Gastroesophageal sphincter (tissue), 4 donors: ENCODE results near the gene BSPH1. TPM values are rescaled to one million over a fixed set of nuclear protein-coding genes. Genes with fewer than 3 reads are reported as not detected.

ENCODE experiments used
- ATAC-seq: fragments of 150-250 bp; one replicate; pipeline ENCODE4 v1.9.1; 2016; ENCODE audit warnings: mild to moderate bottlenecking, moderate library complexity
- H3K27ac ChIP-seq, 4 donors: fragments of 200-600 bp; sonication (generic) in 3 of 4; 1 replicate in 3 of 4; 2 replicates in 1 of 4; pipeline ENCODE4 v1.5.1; 2016 to 2019
- H3K27me3 ChIP-seq: fragments of 200-600 bp; sonication (generic); one replicate; pipeline ENCODE4 v1.5.1; 2019
- H3K36me3 ChIP-seq, 2 donors: fragments of 200-600 bp; sonication (generic); one replicate each; pipeline ENCODE4 v1.5.1; 2019; ENCODE audit warnings: control low read depth in 1 of 2
- H3K4me1 ChIP-seq, 3 donors: fragments of 200-600 bp; sonication (generic); 1 replicate in 2 of 3; 2 replicates in 1 of 3; pipeline ENCODE4 v1.5.1; 2016 to 2019; ENCODE audit warnings: control low read depth in 2 of 3
- H3K4me3 ChIP-seq, 2 donors: fragments of 200-600 bp; sonication (generic); one replicate each; pipeline ENCODE4 v1.5.1; 2019; ENCODE audit warnings: mild to moderate bottlenecking in 1 of 2, moderate library complexity in 1 of 2
- H3K9me3 ChIP-seq, 3 donors: fragments of 200-600 bp; sonication (generic); one replicate each; pipeline ENCODE4 v1.5.1; 2017 to 2019; ENCODE audit warnings: control low read depth in 2 of 3
- CTCF ChIP-seq, 4 experiments: fragments of 200-600 bp in 2 of 4; fragments of 450-650 bp in 2 of 4; sonication (generic) in 1 of 4; IDR thresholded peaks; one replicate each; pipeline ENCODE4 v1.5.1; 2017 to 2019; ENCODE audit warnings: antibody characterized with exemption in 4 of 4, mild to moderate bottlenecking in 2 of 4, moderate library complexity in 2 of 4
- EP300 ChIP-seq: sonication (generic); formaldehyde crosslinking; IDR thresholded peaks from one replicate; pipeline ENCODE4 v1.6.1; 2017; ENCODE audit warnings: antibody characterized with exemption, mild to moderate bottlenecking
- POLR2A ChIP-seq, 2 donors: fragments of 450-650 bp; IDR thresholded peaks; one replicate each; pipeline ENCODE4 v1.6.1; 2017; ENCODE audit warnings: antibody characterized with exemption in 2 of 2, mild to moderate bottlenecking in 2 of 2, moderate library complexity in 1 of 2
- POLR2AphosphoS5 ChIP-seq: sonication (generic); formaldehyde crosslinking; IDR thresholded peaks from one replicate; pipeline ENCODE4 v1.6.1; 2017; ENCODE audit warnings: antibody characterized with exemption
- WGBS, 2 donors: methylation state at CpG; one replicate each; pipeline ENCODE4 v1.1.5; 2018; ENCODE audit warnings: low coverage in 1 of 2; 5-methylcytosine and 5-hydroxymethylcytosine counted together
- total RNA-seq, 4 donors: library from RNA; depleted of rRNA; stranded (reverse); fragments of >200 nt; gene quantifications; one replicate each; pipeline ENCODE4 v1.1.0, GENCODE V29; 2016

The BSPH1 gene
- total RNA-seq, 4 donors from 2014 or later, result not detected

GRCh38 chr19:48006762-48007161 is 14.8 kb upstream of the BSPH1 start:
- H3K9me3 ChIP-seq, result peaks cover 0 to 7% (median 0%) of the 10 kb centered on the region in 3 donors
- peaks cover 33% of the 10 kb centered on the region for H3K27me3 ChIP-seq
- H3K4me3 ChIP-seq, result no peak overlapping the region
- no peaks in the 10 kb centered on the region for H3K36me3 ChIP-seq
- no peaks in the 10 kb centered on the region for H3K4me1 ChIP-seq
- H3K27ac ChIP-seq, result no peak overlapping the region
- TF ChIP-seq POLR2AphosphoS5 (no peak), POLR2A (IDR thresholded peaks at IDR 0.05) (no peak), EP300 (no peak), CTCF (IDR thresholded peaks at IDR 0.05) (no peak)
- WGBS, 2 donors, result 72 to 100% methylated on average over 2 to 6 of the region's 6 CpGs
- no peak for ATAC-seq

GRCh38 chr19:48004236-48004635 is 12.3 kb upstream of the BSPH1 start:
- H3K9me3 ChIP-seq, result peaks cover 0 to under 1% (median 0%) of the 10 kb centered on the region in 3 donors
- H3K36me3 ChIP-seq, result no peaks in the 10 kb centered on the region
- WGBS, 2 donors, result 55 to 67% methylated on average over 4 of the region's 6 CpGs
- TF ChIP-seq EP300 (no peak), POLR2AphosphoS5 (no peak), POLR2A (IDR thresholded peaks at IDR 0.05) (no peak), CTCF (IDR thresholded peaks at IDR 0.05) (no peak)
- ATAC-seq, result no peak
- no peak overlapping the region for H3K27ac ChIP-seq
- H3K27me3 ChIP-seq, result peaks cover 33% of the 10 kb centered on the region
- no peaks in the 10 kb centered on the region for H3K4me1 ChIP-seq
- H3K4me3 ChIP-seq, result no peak overlapping the region

GRCh38 chr19:48000846-48001245 is 8.9 kb upstream of the BSPH1 start:
- Histone ChIP-seq H3K4me3 (no peak overlapping the region), H3K36me3 (no peaks in the 10 kb centered on the region), H3K27ac (no peak overlapping the region), H3K9me3 (no peaks in the 10 kb centered on the region), H3K4me1 (no peaks in the 10 kb centered on the region), H3K27me3 (peaks cover 21% of the 10 kb centered on the region)
- no peak for ATAC-seq
- 67 to 77% methylated on average over 4 to 6 of the region's 6 CpGs for WGBS, 2 donors
- TF ChIP-seq CTCF (IDR thresholded peaks at IDR 0.05) (no peak), EP300 (no peak), POLR2A (IDR thresholded peaks at IDR 0.05) (no peak), POLR2AphosphoS5 (no peak)

GRCh38 chr19:47998800-47999199 is 6.8 kb upstream of the BSPH1 start:
- no peaks in the 10 kb centered on the region for H3K36me3 ChIP-seq
- H3K27me3 ChIP-seq, result peaks cover 22% of the 10 kb centered on the region
- TF ChIP-seq POLR2AphosphoS5 (no peak), CTCF (IDR thresholded peaks at IDR 0.05) (no peak), EP300 (no peak), POLR2A (IDR thresholded peaks at IDR 0.05) (no peak)
- H3K4me1 ChIP-seq, result no peaks in the 10 kb centered on the region
- no peak overlapping the region for H3K4me3 ChIP-seq
- no peaks in the 10 kb centered on the region for H3K9me3 ChIP-seq
- no peak overlapping the region for H3K27ac ChIP-seq
- WGBS, 2 donors, result 85 to 89% methylated on average over 3 to 6 of the region's 6 CpGs
- ATAC-seq, result no peak

GRCh38 chr19:47996230-47996727 is 4.3 kb upstream of the BSPH1 start:
- no peak overlapping the region for H3K4me3 ChIP-seq
- ATAC-seq, result no peak
- no peaks in the 10 kb centered on the region for H3K4me1 ChIP-seq
- H3K27ac ChIP-seq, result no peak overlapping the region
- H3K9me3 ChIP-seq, result no peaks in the 10 kb centered on the region
- WGBS, 2 donors, result 47 to 50% methylated on average over 1 of the region's 1 CpG
- no peaks in the 10 kb centered on the region for H3K36me3 ChIP-seq
- TF ChIP-seq POLR2AphosphoS5, result no peak
- TF ChIP-seq CTCF (IDR thresholded peaks at IDR 0.05), result no peak
- TF ChIP-seq EP300, result no peak
- no peak for TF ChIP-seq POLR2A (IDR thresholded peaks at IDR 0.05)
- H3K27me3 ChIP-seq, result peaks cover 43% of the 10 kb centered on the region
